Activated gamma-delta T cell treated with anti-CD3 and anti-CD28 coated beads, Interleukin-2, amount 50 U/mL, for 16 hours (primary cell): ENCODE results near the gene HAX1.
"Not testable (repeated sequence)": the region's sequence is repeated elsewhere in the genome, so short reads cannot be mapped to it uniquely, and the experiment has no call there.

ENCODE experiments used
- DNase-seq: peaks from one replicate; pipeline ENCODE4 v3.0.0-alpha.2; 2020; ENCODE audit warnings: low read depth

The HAX1 gene

DNA sequence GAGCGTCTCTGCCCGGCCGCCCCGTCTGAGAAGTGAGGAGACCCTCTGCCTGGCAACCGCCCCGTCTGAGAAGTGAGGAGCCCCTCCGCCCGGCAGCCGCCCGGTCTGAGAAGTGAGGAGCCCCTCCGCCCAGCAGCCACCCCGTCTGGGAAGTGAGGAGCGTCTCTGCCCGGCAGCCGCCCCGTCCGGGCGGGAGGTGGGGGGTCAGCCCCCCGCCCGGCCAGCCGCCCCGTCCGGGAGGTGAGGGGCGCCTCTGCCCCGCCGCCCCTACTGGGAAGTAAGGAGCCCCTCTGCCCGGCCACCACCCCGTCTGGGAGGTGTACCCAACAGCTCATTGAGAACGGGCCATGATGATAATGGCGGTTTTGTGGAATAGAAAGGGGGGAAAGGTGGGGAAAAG lies 15.2 kb downstream of the HAX1 start:
- not testable (repeated sequence) for DNase-seq

GRCh38 chr1:154288661-154289060 lies 16.2 kb downstream of the HAX1 start:
- DNase-seq, result no peak

DNA sequence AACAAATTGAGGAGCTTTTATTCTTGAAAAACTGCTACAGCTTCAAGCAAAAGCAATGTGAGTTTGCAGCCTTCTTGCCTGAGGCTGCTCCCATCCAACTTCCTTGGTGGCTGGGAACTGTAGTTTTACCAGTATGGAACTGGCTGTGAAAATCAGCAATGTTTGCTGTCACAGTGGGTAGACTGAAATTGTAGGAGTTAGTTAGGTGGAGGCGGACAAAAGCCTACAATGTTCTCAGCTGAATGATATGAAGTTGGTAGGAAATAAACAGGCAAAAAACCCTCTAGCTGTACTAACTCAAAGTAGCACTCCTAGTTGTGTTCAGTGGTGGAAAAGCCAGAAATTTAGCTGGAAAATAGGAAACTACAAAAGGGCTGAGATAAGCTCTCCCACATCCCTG lies 18.5 kb downstream of the HAX1 start:
- DNase-seq, result no peak

DNA sequence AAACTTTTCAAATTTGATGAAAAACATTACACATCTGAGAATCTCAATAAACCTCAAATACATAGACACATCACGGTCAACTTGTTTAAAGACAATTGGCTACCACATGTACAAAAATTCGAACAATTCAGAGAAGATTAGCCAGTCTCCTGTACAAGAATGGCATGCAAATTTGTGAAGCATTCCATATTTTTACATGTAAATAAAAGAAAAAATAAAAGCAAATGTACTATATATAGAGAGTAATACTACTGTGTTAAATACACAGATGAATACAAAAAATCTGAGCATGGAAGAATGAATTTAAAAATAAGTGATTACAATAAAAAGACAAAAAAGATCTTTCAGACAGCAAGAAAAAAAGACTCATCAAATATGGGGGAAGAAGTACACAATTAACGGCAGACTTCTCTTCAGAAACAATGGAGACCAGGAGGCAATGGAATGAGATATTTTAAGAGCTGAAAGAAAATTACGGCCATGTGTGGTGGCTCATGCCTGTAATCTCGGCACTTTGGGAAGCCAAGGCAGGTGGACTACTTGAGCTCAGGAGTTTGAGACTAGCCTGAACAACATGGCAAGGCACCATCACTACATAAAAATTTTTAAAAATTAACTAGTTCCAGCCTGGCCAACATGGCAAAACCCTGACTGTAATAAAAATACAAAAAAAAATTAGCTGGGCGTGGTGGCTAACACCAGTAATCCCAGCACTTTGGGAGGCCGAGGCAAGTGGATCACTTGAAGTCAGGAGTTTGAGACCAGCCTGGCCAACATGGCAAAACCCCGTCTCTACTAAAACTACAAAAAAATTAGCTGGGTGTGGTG lies 23.2 kb downstream of the HAX1 start:
- DNase-seq, result no peak

DNA sequence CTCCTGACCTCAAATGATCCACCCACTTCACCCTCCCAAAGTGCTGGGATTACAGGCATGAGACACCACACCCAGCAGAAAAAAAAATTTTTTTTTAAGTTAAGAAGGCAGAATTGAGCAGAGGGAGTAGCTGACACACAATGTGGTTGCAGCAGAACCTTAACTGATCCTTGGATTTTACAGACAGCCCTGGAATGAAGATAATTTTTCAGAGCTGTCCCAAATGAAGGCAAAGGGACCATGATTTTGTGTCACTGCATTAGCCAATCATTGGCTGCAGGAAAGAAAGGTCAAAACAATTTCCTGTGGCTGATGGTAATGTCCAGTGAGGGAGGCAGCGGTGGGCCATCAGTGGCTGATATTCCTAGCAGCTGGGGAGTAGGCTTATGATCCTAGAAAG lies 29.2 kb downstream of the HAX1 start:
- DNase-seq, result no peak

GRCh38 chr1:154304664-154305337 lies 32.4 kb downstream of the HAX1 start:
- DNase-seq, result no peak

DNA sequence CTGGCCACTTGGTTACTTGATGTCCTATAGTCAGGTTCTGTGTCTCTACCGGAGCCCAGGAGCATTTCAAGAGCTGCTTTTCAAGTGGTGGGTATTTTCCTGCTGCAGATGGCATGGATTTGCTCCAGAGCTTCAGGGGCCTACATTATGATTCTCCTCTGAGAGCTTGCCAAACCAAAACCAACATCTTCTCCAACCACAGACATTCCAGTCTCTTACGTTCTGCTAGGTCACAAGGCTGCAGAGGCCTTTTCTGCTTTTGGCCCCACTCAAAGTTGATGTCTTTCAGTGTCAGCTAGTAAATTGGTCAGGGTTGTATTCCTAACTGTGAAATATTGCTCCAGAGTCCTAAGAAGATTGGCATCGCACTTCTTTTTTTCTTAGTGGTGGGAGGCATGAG lies 33.7 kb downstream of the HAX1 start:
- DNase-seq, result no peak

GRCh38 chr1:154307670-154308270 lies 35.3 kb downstream of the HAX1 start:
- not testable (repeated sequence) for DNase-seq

DNA sequence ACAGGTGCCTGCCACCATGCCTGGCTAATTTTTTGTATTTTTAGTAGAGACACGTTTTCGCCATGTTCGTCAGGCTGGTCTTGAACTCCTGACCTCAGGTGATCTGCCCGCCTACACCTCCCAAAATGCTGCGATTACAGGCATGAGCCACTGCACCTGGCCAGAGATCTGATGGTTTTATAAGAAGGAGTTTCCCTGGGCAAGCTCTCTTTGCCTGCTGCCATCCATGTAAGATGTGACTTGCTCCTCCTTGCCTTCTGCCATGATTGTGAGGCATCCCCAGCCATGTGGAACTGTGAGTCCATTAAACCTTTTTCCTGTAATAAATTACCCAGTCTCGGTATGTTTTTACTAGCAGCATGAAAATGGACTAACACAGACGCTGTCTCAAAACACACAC lies 36.7 kb downstream of the HAX1 start:
- DNase-seq, result not testable (repeated sequence)

- not testable (repeated sequence) for DNase-seq
Measured at GRCh38 chr1:154312229-154313065, 40.0 kb downstream of the HAX1 start.

GRCh38 chr1:154313066-154313356 lies 40.6 kb downstream of the HAX1 start:
- no peak for DNase-seq

DNA sequence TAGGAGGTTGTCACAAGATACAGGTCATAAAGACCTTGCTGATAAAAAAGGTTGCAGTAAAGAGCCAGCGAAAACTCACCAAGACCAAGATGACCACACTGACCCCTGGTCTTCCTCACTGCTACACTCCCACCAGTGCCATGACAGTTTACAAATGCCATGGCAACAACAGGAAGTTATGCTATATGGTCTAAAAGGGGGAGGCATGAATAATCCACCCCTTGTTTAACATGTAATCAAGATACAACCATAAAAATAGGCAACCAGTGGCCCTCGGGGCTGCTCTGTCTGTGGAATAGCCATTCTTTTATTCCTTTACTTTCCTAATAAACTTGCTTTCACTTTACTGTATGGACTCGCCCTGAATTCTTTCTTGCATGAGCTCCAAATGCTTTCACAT lies 41.8 kb downstream of the HAX1 start:
- DNase-seq, result not testable (repeated sequence)

- DNase-seq, result no peak
Measured at GRCh38 chr1:154316704-154317103, 44.3 kb downstream of the HAX1 start.

DNA sequence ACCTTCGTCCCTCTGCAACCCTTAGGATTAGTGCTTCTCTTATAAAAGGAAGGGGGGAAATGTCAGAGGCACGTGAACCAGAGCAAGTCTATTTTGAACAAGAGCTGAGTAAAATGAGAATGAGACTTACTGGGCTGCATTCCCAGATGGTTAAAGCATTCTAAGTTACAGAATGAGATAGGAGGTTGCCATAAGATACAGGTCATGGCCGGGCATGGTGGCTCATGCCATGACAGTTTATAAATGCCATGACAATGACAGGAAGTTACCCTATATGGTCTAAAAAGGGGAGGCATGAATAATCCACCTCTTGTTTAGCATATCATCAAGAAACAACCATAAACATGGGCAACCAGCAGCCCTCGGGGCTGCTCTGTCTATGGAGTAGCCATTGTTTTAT lies 46.0 kb downstream of the HAX1 start:
- DNase-seq, result no peak

DNA sequence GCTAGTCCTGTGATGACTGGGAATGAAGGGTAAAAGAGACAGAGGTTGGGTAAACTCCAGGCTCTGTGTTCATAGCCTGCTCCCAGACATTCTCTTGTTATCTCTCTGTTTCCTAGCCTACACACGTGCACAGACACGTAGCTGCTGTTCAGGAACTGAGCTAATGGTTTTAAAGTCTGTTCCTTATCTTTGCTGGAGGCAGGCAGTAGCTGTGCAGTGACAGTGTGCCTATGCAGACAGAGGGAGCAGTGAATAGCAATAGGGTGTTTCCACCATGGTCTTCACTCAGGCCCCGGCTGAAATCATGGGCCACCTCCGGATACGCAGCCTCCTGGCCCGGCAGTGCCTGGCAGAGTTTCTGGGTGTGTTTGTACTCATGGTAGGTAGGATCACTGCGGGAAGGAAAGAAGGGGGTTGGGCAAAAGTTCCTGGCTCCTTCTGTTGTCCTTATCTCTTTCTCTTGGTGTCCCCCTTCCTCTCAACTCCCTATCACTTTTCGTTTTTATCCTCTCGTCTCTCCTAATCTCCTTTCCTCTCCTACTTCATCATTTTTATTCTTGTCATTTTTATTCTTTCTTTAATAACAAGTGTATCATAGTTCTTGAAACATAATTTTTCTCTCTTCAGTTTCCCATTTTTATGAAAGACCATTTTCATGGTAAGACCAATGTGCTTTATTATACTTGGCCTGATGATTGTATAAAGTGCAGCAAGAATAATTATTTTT lies 48.6 kb downstream of the HAX1 start, which contains the start of gene AQP10:
Gene AQP10 (plus strand): TSS at position 212 of the 727 bp plus-strand sequence. CDS start 63 bp downstream, at position 275.
- no peak for DNase-seq

DNA sequence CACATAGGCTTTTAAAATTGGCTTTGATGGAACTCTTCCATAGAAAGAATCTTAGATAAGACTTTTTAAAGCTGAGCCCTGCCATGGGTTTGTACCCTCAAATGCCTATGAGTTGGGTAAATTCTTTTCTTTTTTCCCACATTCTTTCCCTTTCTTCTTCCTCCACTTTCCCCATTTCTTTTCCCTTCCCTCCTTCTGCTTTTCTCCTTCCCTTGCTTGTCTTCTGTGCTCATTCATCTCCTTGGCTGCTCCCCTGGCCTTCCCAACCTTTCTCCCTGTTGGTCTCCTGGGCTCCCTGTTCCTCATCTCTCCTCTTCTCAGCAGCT lies 49.1 kb downstream of the HAX1 start:
- DNase-seq, result not testable (repeated sequence)

- no peak for DNase-seq
Measured at GRCh38 chr1:154323493-154323892, 51.1 kb downstream of the HAX1 start.

DNA sequence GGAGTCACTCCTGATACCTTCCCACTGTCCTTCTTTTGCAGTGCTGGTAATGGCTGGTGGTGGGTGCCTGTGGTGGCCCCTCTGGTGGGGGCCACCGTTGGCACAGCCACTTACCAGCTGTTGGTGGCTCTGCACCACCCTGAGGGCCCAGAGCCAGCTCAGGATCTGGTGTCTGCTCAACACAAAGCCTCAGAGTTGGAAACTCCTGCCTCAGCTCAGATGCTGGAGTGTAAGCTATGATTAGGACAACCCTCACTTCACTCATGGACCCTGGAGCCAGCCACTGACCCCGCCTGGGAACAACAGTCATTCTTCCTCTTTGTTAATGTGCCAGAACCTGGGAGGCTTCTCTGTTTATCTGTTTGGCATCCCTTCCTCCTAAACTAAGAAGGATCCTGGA lies 51.8 kb downstream of the HAX1 start:
- no peak for DNase-seq

- DNase-seq, result peak; percentile 76
Measured at GRCh38 chr1:154324669-154325582, 52.5 kb downstream of the HAX1 start, which contains the start of gene ATP8B2. Gene ATP8B2, plus strand, starts transcription at chr1:154325525. Its CDS starts 2,617 bp downstream, at chr1:154328142.
